ENCODE measurements around the gene ZBTB49.
A peak's percentile ranks its signal among the peaks of the same experiment; 100 is the strongest.
"Not testable (repeated sequence)": the region's sequence is repeated elsewhere in the genome, so short reads cannot be mapped to it uniquely, and the experiment has no call there.

ZBTB49 gene, protein sequence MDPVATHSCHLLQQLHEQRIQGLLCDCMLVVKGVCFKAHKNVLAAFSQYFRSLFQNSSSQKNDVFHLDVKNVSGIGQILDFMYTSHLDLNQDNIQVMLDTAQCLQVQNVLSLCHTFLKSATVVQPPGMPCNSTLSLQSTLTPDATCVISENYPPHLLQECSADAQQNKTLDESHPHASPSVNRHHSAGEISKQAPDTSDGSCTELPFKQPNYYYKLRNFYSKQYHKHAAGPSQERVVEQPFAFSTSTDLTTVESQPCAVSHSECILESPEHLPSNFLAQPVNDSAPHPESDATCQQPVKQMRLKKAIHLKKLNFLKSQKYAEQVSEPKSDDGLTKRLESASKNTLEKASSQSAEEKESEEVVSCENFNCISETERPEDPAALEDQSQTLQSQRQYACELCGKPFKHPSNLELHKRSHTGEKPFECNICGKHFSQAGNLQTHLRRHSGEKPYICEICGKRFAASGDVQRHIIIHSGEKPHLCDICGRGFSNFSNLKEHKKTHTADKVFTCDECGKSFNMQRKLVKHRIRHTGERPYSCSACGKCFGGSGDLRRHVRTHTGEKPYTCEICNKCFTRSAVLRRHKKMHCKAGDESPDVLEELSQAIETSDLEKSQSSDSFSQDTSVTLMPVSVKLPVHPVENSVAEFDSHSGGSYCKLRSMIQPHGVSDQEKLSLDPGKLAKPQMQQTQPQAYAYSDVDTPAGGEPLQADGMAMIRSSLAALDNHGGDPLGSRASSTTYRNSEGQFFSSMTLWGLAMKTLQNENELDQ

DNA sequence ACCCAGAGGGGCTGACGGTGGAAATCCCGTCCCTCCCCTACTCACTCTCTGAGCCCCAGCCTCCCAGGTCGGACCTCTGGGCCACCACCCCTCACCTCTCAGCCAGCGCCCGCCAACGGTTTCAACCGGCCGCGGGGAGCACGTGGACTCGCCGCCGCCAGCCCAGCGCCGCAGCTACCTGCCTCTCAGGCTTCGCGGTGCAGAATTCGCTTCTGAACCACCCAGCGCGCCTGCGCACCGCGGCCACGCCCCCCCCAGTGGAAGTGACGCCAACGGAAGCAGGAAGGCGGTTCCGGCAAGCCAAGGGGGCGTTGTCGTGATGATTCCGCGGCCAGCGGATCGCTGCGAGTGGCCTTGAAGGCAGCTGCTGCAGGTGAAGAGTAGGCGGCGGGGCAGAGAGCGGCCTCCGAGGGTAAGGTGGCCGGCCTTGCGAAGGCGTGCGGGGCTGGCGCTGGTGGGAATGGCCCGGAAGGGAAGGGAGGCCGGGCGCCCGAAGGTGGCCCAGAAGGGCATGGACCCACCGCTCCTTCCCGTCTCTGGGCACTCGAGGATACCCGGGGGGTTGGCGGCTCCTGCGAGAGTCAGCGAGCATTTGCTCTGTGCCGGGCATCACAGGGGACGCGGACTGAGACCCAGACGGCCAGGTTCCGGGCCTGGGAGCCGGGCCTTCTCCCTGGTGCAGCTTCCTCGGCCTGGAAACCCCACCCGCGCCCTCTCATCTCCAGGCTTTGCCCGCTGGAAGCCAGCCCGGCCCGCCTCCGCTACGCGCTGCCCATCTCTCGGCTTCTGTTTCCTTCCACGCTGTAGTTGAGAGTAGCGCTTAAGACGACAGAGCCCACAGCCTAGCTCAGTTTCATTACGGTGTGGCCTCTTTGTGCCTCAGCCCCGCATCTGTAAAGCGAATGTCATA, at the start of gene ZBTB49, which contains the start of gene LYAR:
TSS of gene ZBTB49 (plus strand) at position 311 of the 910 bp plus-strand sequence. CDS start 9,695 bp downstream, outside the sequence.
TSS of gene LYAR (minus strand) at position 214 of the 910 bp plus-strand sequence. CDS start 6,412 bp downstream, outside the sequence.
- DNase-seq = peak; percentile 17

GRCh38 chr4:4245172-4245571, 44.9 kb upstream of the ZBTB49 start:
- no peak for DNase-seq

GRCh38 chr4:4247696-4248028, 42.4 kb upstream of the ZBTB49 start:
- peak; percentile 16 for DNase-seq

GRCh38 chr4:4248029-4248884, 41.8 kb upstream of the ZBTB49 start, which contains the start of gene TMEM128:
TSS of gene TMEM128 (minus strand) at chr4:4248223. CDS start at chr4:4248202, 21 bp downstream.
- DNase-seq = peak; percentile 41

DNA sequence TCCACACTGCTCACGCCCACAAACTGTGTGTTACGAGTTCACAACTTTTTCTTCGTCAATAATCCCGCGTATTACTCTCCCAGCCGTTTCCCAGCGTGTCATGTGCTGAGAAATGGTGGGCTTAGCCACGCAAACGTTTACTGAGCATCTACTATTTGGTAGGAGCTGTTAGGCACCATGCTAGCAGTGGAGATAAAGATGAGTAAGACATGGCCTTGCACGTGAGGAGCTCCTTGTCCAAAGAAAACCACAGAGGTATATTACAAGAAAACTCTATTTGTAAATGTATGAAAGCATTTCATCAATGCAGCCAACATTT, 41.2 kb upstream of the ZBTB49 start:
- no peak for DNase-seq

DNA sequence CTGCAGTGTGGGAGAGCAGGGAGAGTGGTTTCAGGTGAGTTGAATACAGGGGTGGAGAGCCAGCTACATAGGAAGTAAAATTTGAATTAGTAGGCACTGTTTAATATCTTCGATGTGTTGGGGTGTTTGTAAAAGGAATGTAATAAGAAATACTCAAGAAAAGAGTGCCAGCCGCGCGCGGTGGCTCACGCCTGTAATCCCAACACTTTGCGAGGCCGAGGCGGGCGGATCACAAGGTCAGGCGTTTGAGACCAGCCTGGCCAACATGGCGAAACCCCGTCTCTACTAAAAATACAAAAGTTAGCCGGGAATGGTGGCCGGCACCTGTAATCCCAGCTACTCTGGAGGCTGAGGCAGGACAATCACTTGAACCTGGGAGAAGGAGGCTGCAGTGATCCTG, 40.7 kb upstream of the ZBTB49 start:
- not testable (repeated sequence) for DNase-seq

GRCh38 chr4:4249866-4250265, 40.2 kb upstream of the ZBTB49 start:
- no peak for DNase-seq

DNA sequence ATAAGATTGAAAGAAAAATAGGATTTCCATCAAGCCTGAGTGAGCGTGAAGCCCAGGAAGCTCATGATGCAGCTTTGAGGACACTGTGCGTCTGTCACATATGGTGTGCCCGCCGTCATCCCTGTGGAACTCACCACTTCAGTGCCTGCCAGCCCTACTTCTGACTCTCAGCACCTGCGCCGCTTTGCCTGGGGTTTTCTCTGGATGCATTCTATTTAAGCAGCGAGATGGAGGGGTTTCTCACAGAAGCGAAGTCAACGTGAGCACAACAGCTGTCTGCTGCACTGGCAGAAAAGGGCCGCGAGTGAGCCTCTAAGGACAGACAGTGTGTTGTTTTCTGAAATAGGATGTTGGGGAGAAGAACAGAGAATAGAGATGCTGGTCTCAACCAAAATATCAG, 35.9 kb upstream of the ZBTB49 start:
- no peak for DNase-seq

- DNase-seq = no peak
Observed at GRCh38 chr4:4254666-4255065, 35.4 kb upstream of the ZBTB49 start.

- no peak for DNase-seq
Observed at GRCh38 chr4:4256799-4257198, 33.3 kb upstream of the ZBTB49 start.

- DNase-seq = not testable (repeated sequence)
Observed at GRCh38 chr4:4257705-4258104, 32.3 kb upstream of the ZBTB49 start.

GRCh38 chr4:4259484-4260100, 30.5 kb upstream of the ZBTB49 start:
- no peak for DNase-seq

- peak; percentile 0 for DNase-seq
Observed at GRCh38 chr4:4260185-4260751, 29.8 kb upstream of the ZBTB49 start.

GRCh38 chr4:4267981-4268380, 22.1 kb upstream of the ZBTB49 start:
- no peak for DNase-seq

- no peak for DNase-seq
Observed at GRCh38 chr4:4268776-4269175, 21.3 kb upstream of the ZBTB49 start.

GRCh38 chr4:4269331-4269731, 20.7 kb upstream of the ZBTB49 start:
- DNase-seq = no peak

DNA sequence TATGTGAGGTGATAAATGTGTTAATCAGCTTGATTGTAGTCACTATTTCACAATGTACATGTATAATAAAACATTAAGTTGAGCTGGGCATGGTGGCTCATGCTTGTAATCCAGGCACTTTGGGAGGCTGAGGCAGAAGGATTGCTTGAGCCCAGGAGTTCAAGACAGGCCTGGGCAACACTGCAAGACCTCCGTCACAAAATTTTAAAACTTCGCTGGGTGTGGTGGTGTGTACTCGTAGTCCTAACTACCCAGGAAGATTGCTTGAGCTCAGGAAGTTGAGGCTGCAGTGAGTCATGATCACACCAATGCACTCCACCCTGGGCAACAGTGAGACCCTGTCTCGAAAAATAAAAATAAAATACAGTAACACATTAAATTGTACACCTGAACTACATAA, 20.2 kb upstream of the ZBTB49 start:
- DNase-seq = no peak

- no peak for DNase-seq
Observed at GRCh38 chr4:4270529-4270928, 19.5 kb upstream of the ZBTB49 start.

DNA sequence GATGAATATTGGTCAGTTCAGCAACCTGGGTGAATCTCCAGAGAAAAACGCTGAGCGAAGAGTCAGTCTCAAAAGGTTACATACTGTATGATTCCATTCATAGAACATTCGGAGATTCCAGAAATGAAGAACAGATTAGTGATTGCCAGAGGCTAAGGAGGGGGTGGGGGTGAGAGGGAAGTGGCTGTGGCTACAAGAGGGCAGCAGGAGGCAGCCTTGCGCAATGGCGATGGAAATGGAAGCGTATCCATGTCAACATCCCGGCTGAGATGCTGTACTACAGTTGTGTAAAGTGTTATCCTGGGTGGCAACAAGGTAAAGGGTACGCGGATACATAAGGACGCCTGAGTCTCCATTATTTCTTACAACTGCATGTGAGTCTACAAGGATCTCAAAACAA, 18.1 kb upstream of the ZBTB49 start:
- no peak for DNase-seq

- no peak for DNase-seq
Observed at GRCh38 chr4:4274226-4274625, 15.8 kb upstream of the ZBTB49 start.

- no peak for DNase-seq
Observed at GRCh38 chr4:4277531-4277930, 12.5 kb upstream of the ZBTB49 start.
